Lower lobe of right lung (tissue), 2 donors: Measurements from ENCODE around the gene DBP. TPM values are rescaled to one million over a fixed set of nuclear protein-coding genes. Genes with fewer than 3 reads are reported as not detected.
"Not testable (repeated sequence)": the region's sequence is repeated elsewhere in the genome, so short reads cannot be mapped to it uniquely, and the experiment has no call there.

ENCODE experiments used
- ATAC-seq, 2 donors: fragments of 200-7000 bp; cut with Tn5 transposase; one replicate each; pipeline ENCODE4 v1.9.1; 2020 to 2022; ENCODE audit warnings: mild to moderate bottlenecking in 2 of 2, moderate library complexity in 2 of 2
- DNase-seq: peaks from one replicate; pipeline ENCODE4 v3.0.0-alpha.2; 2020
- H3K27ac ChIP-seq: fragments of 200-600 bp; one replicate; pipeline ENCODE4 v1.8.0; 2022
- H3K27me3 ChIP-seq: fragments of 200-600 bp; one replicate; pipeline ENCODE4 v1.8.0; 2022; ENCODE audit warnings: low read depth
- H3K36me3 ChIP-seq: fragments of 200-600 bp; one replicate; pipeline ENCODE4 v1.8.0; 2022; ENCODE audit warnings: mild to moderate bottlenecking
- H3K4me1 ChIP-seq: fragments of 200-600 bp; one replicate; pipeline ENCODE4 v1.8.0; 2022
- H3K4me3 ChIP-seq: fragments of 200-600 bp; one replicate; pipeline ENCODE4 v1.8.0; 2022; ENCODE audit warnings: mild to moderate bottlenecking
- H3K9me3 ChIP-seq: fragments of 200-600 bp; one replicate; pipeline ENCODE4 v1.8.0; 2022
- CTCF ChIP-seq: fragments of 200-600 bp; IDR thresholded peaks from one replicate; pipeline ENCODE4 v1.8.0; 2022; ENCODE audit warnings: antibody characterized with exemption, mild to moderate bottlenecking
- intact Hi-C: fragments of 100-400 bp; cut with DNase I; formaldehyde crosslinking; loops from one replicate; pipeline ENCODE4 v1.11.0; 2022
- total RNA-seq: library from RNA; stranded (reverse); fragmentation: NEBNext Ultra II Directional; extraction: Animal tissue kit (Norgen Biotek cat#: 25700); gene quantifications from one replicate; pipeline ENCODE4 v1.2.1, GENCODE V29; 2021
- donor health status: DM: no; HTN: yes; CAD: no; lungs with severe emphysema.

DBP gene
- total RNA-seq, 1 donor from 2014 or later, result 17.7 TPM

GRCh38 chr19:48633148-48634035 is 3.8 kb downstream of the DBP start:
- TF ChIP-seq CTCF, result no peak
- peak overlapping the region; percentile 84 for H3K4me3 ChIP-seq
- H3K27ac ChIP-seq, result peak overlapping the region; percentile 96
- H3K36me3 ChIP-seq, result peaks cover 44% of the 10 kb centered on the region
- intact Hi-C loops, result no loop called here
- H3K27me3 ChIP-seq, result no peaks in the 10 kb centered on the region
- H3K9me3 ChIP-seq, result no peaks in the 10 kb centered on the region
- no peak for DNase-seq
- peaks cover 75% of the 10 kb centered on the region for H3K4me1 ChIP-seq
- ATAC-seq, result no peak

- DNase-seq (no peak), ATAC-seq (no peak)
- no peak overlapping the region for H3K4me3 ChIP-seq
- no peaks in the 10 kb centered on the region for H3K9me3 ChIP-seq
- intact Hi-C loops, result no loop called here
- peaks cover 73% of the 10 kb centered on the region for H3K4me1 ChIP-seq
- peak overlapping the region; percentile 96 for H3K27ac ChIP-seq
- no peak for TF ChIP-seq CTCF
- no peaks in the 10 kb centered on the region for H3K27me3 ChIP-seq
- H3K36me3 ChIP-seq, result peaks cover 49% of the 10 kb centered on the region
Measured at GRCh38 chr19:48632692-48633147, 4.5 kb downstream of the DBP start.

GRCh38 chr19:48632286-48632685 is 4.9 kb downstream of the DBP start:
- Histone ChIP-seq H3K27ac (peak overlapping the region; percentile 96), H3K36me3 (peaks cover 49% of the 10 kb centered on the region), H3K4me1 (peaks cover 73% of the 10 kb centered on the region)
- DNase-seq, intact Hi-C loops, H3K4me3 ChIP-seq, H3K27me3 ChIP-seq, H3K9me3 ChIP-seq, ATAC-seq: not testable (repeated sequence)

GRCh38 chr19:48631225-48631624 is 6.0 kb downstream of the DBP start:
- H3K27me3 ChIP-seq, result no peaks in the 10 kb centered on the region
- intact Hi-C loops, result no loop called here
- no peak for DNase-seq
- H3K4me1 ChIP-seq, result peaks cover 68% of the 10 kb centered on the region
- no peak for ATAC-seq
- H3K9me3 ChIP-seq, result no peaks in the 10 kb centered on the region
- TF ChIP-seq CTCF, result no peak
- peaks cover 49% of the 10 kb centered on the region for H3K36me3 ChIP-seq
- H3K27ac ChIP-seq, result peak overlapping the region; percentile 77
- H3K4me3 ChIP-seq, result no peak overlapping the region

GRCh38 chr19:48630296-48631063 is 6.7 kb downstream of the DBP start:
- peak; percentile 75 for DNase-seq
- H3K27me3 ChIP-seq, result no peaks in the 10 kb centered on the region
- H3K27ac ChIP-seq, result peak overlapping the region; percentile 77
- intact Hi-C loops, result no loop called here
- TF ChIP-seq CTCF, result peak; percentile 17
- peak overlapping the region; percentile 14 for H3K4me3 ChIP-seq
- H3K4me1 ChIP-seq, result peaks cover 62% of the 10 kb centered on the region
- H3K9me3 ChIP-seq, result no peaks in the 10 kb centered on the region
- ATAC-seq, result no peak
- H3K36me3 ChIP-seq, result peaks cover 54% of the 10 kb centered on the region
